Lung (tissue), 12 donors: Measurements from ENCODE around the gene HRCT1. TPM values are rescaled to one million over a fixed set of nuclear protein-coding genes. Genes with fewer than 3 reads are reported as not detected.

Experiments used
- ATAC-seq: fragments of 200-7000 bp; cut with Tn5 transposase; one replicate; pipeline ENCODE4 v1.9.1; 2020; ENCODE audit warnings: moderate number of reproducible peaks; ENCODE audit not compliant: insufficient read depth, low FRiP score
- DNase-seq, 3 donors: peaks; one replicate each; pipeline ENCODE4 v3.0.0-alpha.2; 2013 to 2017
- H3K27ac ChIP-seq, 2 donors: one replicate each; pipeline ENCODE4 v1.5.1; 2013; ENCODE audit warnings: mild to moderate bottlenecking in 2 of 2, moderate library complexity in 2 of 2, control low read depth in 1 of 2, inconsistent platforms in 1 of 2, low read depth in 1 of 2, low read length in 1 of 2
- H3K27me3 ChIP-seq, 3 donors: one replicate each; pipeline ENCODE4 v1.5.1; 2013; ENCODE audit warnings: low read length in 2 of 3; ENCODE audit not compliant: control insufficient read depth in 3 of 3, insufficient read depth in 3 of 3
- H3K36me3 ChIP-seq, 4 donors: one replicate each; pipeline ENCODE4 v1.5.1; 2013; ENCODE audit warnings: low read length in 4 of 4, mild to moderate bottlenecking in 1 of 4, moderate library complexity in 1 of 4; ENCODE audit not compliant: control insufficient read depth in 4 of 4, insufficient read depth in 4 of 4
- H3K4me1 ChIP-seq, 5 donors: one replicate each; pipeline ENCODE4 v1.5.1; 2013; ENCODE audit warnings: low read length in 5 of 5, mild to moderate bottlenecking in 2 of 5, moderate library complexity in 1 of 5; ENCODE audit not compliant: control insufficient read depth in 5 of 5, insufficient read depth in 5 of 5
- H3K4me3 ChIP-seq: one replicate; pipeline ENCODE4 v1.5.1; 2013; ENCODE audit warnings: mild to moderate bottlenecking, control low read depth, moderate library complexity
- H3K9ac ChIP-seq, 2 donors: one replicate each; pipeline ENCODE4 v1.5.1; 2013; ENCODE audit warnings: low read length in 2 of 2, control low read depth in 1 of 2; ENCODE audit not compliant: insufficient read depth in 1 of 2
- H3K9me3 ChIP-seq, 4 donors: one replicate each; pipeline ENCODE4 v1.5.1; 2013; ENCODE audit warnings: low read length in 3 of 4, mild to moderate bottlenecking in 1 of 4, moderate library complexity in 1 of 4; ENCODE audit not compliant: control insufficient read depth in 4 of 4, insufficient read depth in 3 of 4
- WGBS, 2 donors: extraction: QIAGEN DNeasy Blood & Tissue Kit; methylation state at CpG; one replicate each; pipeline ENCODE4 v1.1.7; 2013; 5-methylcytosine and 5-hydroxymethylcytosine counted together
- polyA plus RNA-seq, 2 donors: library from polyadenylated mRNA; stranded (reverse); fragments of 200-250 nt; gene quantifications; one replicate each; pipeline ENCODE4 v1.2.1, GENCODE V29; 2013
- total RNA-seq, 2 donors: library from RNA; depleted of rRNA in 1 of 2; stranded (reverse); fragments of >200 nt in 1 of 2; gene quantifications; one replicate each; pipeline ENCODE4 v1.2.1, GENCODE V29; 2014 to 2021
- TF ChIP-seq, protein P1 (sequence below): IDR thresholded peaks from 2 replicates; pipeline ENCODE4 v1.5.1; 2012; ENCODE audit warnings: mild to moderate bottlenecking; ENCODE audit errors: control extremely low read depth, extremely low read depth
- donor health status: control.
- donor health status: control.
- donor health status: Bipolar disorder and iron deficiency.
- donor health status: healthy.
- donor health status: DM: yes; HTN: yes; CAD: no.

The HRCT1 gene
- total and polyA plus RNA-seq, 4 donors, result 1.7 to 14.1 (median 6.3) TPM; not detected in 1

GRCh38 chr9:35942286-35942685, 36.3 kb downstream of the HRCT1 start:
- H3K27me3 ChIP-seq, result no peaks in the 10 kb centered on the region
- H3K36me3 ChIP-seq, result no peaks in the 10 kb centered on the region
- H3K27ac ChIP-seq, result no peak overlapping the region
- no peak overlapping the region for H3K9ac ChIP-seq
- H3K9me3 ChIP-seq, result no peaks in the 10 kb centered on the region
- TF ChIP-seq, protein P1, sequence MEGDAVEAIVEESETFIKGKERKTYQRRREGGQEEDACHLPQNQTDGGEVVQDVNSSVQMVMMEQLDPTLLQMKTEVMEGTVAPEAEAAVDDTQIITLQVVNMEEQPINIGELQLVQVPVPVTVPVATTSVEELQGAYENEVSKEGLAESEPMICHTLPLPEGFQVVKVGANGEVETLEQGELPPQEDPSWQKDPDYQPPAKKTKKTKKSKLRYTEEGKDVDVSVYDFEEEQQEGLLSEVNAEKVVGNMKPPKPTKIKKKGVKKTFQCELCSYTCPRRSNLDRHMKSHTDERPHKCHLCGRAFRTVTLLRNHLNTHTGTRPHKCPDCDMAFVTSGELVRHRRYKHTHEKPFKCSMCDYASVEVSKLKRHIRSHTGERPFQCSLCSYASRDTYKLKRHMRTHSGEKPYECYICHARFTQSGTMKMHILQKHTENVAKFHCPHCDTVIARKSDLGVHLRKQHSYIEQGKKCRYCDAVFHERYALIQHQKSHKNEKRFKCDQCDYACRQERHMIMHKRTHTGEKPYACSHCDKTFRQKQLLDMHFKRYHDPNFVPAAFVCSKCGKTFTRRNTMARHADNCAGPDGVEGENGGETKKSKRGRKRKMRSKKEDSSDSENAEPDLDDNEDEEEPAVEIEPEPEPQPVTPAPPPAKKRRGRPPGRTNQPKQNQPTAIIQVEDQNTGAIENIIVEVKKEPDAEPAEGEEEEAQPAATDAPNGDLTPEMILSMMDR, result no peak
- 93 to 95% methylated on average over 5 of the region's 5 CpGs for WGBS, 2 donors
- DNase-seq (no peak), ATAC-seq (no peak)
- no peak overlapping the region for H3K4me3 ChIP-seq
- H3K4me1 ChIP-seq, result peaks cover 0 to 12% (median 0%) of the 10 kb centered on the region in 5 donors

GRCh38 chr9:35944173-35944572, 38.2 kb downstream of the HRCT1 start:
- DNase-seq (no peak), ATAC-seq (no peak)
- TF ChIP-seq, protein P1, result no peak
- Histone ChIP-seq H3K27ac (no peak overlapping the region), H3K9me3 (no peaks in the 10 kb centered on the region), H3K27me3 (no peaks in the 10 kb centered on the region), H3K4me3 (no peak overlapping the region), H3K4me1 (peaks cover 0 to 12% (median 0%) of the 10 kb centered on the region in 5 donors), H3K9ac (no peak overlapping the region), H3K36me3 (no peaks in the 10 kb centered on the region)
- WGBS, 2 donors, result 69% methylated on average over 3 of the region's 3 CpGs

DNA sequence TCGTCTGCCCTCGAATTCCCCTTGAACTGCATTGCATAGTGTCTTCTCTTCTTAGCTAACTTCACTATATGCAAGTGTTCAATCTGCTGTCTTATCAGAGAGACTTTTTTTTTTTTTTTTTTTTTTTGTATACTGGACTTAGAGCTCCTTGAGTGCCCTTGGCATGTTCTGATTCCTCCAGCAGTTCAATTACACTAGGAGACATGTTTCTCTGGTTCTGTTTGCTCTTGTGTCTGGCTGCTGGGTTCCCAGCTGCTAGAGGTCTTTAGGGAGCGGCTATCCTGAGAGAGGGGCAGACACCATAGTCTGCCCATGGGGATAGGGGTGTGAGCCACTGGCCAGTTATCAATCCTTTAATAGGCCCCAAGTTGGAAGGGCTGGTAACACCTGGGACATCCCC, 38.8 kb downstream of the HRCT1 start:
- H3K36me3 ChIP-seq, result no peaks in the 10 kb centered on the region
- TF ChIP-seq, protein P1, result no peak
- no peaks in the 10 kb centered on the region for H3K9me3 ChIP-seq
- H3K27me3 ChIP-seq, result peaks cover 0 to 3% (median 0%) of the 10 kb centered on the region in 3 donors
- ATAC-seq (no peak), DNase-seq (no peak)
- H3K27ac ChIP-seq, result peak overlapping the region in 1 of 2 donors; percentile 78
- 62 to 88% methylated on average over 3 of the region's 3 CpGs for WGBS, 2 donors
- no peak overlapping the region for H3K4me3 ChIP-seq
- no peak overlapping the region for H3K9ac ChIP-seq
- peaks cover 0 to 12% (median 0%) of the 10 kb centered on the region in 5 donors for H3K4me1 ChIP-seq
